Karpas-422 (cell line): ENCODE results near the gene SLBP. TPM values are rescaled to one million over a fixed set of nuclear protein-coding genes. Genes with fewer than 3 reads are reported as not detected.
A peak's percentile ranks its signal among the peaks of the same experiment; 100 is the strongest.

Experiments
- DNase-seq: peaks from one replicate; pipeline ENCODE4 v3.0.0-alpha.2; 2015
- H2AFZ ChIP-seq: fragments of 200-600 bp; sonication (generic); 2 replicates; pipeline ENCODE4 v1.6.1; 2014; ENCODE audit warnings: antibody characterized with exemption, low read length, mixed read lengths
- H3K27ac ChIP-seq: fragments of 200-600 bp; sonication (generic); 2 replicates; pipeline ENCODE4 v1.5.1; 2014; ENCODE audit warnings: mild to moderate bottlenecking, low read length, moderate library complexity
- H3K27me3 ChIP-seq: fragments of 200-600 bp; sonication (generic); 2 replicates; pipeline ENCODE4 v1.6.1; 2014; ENCODE audit warnings: low read length, mixed read lengths
- H3K36me3 ChIP-seq: fragments of 200-600 bp; sonication (generic); 2 replicates; pipeline ENCODE4 v1.6.1; 2014; ENCODE audit warnings: low read length, mixed read lengths; ENCODE audit not compliant: insufficient read depth
- H3K4me1 ChIP-seq: fragments of 200-600 bp; sonication (generic); 2 replicates; pipeline ENCODE4 v1.6.1; 2014; ENCODE audit warnings: mild to moderate bottlenecking, low read length, mixed read lengths
- H3K4me2 ChIP-seq: fragments of 200-600 bp; sonication (generic); 2 replicates; pipeline ENCODE4 v1.6.1; 2014; ENCODE audit warnings: low read length, low read depth, mild to moderate bottlenecking; ENCODE audit not compliant: poor library complexity, severe bottlenecking
- H3K4me3 ChIP-seq: fragments of 200-600 bp; sonication (generic); 2 replicates; pipeline ENCODE4 v1.5.1; 2014; ENCODE audit warnings: mild to moderate bottlenecking, antibody characterized with exemption, low read length, mixed read lengths
- H3K79me2 ChIP-seq: fragments of 200-600 bp; sonication (generic); 2 replicates; pipeline ENCODE4 v1.6.1; 2014; ENCODE audit warnings: mild to moderate bottlenecking, low read length, mixed read lengths
- H3K9ac ChIP-seq: fragments of 200-600 bp; sonication (generic); 2 replicates; pipeline ENCODE4 v1.6.0; 2014; ENCODE audit warnings: low read length
- H3K9me2 ChIP-seq: fragments of 200-600 bp; sonication (generic), shearing (Covaris generic); replicated peaks from 2 replicates; pipeline ENCODE4 v1.6.0; 2014; ENCODE audit warnings: mild to moderate bottlenecking, low read length, moderate library complexity; ENCODE audit not compliant: insufficient read depth
- H3K9me3 ChIP-seq: fragments of 300-700, 200-600 bp; sonication (generic); 2 replicates; pipeline ENCODE4 v1.6.1; 2014; ENCODE audit warnings: low read length, mixed read lengths
- H4K20me1 ChIP-seq: fragments of 200-600 bp; sonication (generic); 2 replicates; pipeline ENCODE4 v1.6.1; 2014; ENCODE audit warnings: mild to moderate bottlenecking, antibody characterized with exemption, low read length, low read depth; ENCODE audit not compliant: insufficient read depth
- total RNA-seq: library from RNA; depleted of rRNA; stranded (reverse); fragments of >200 nt; shearing (Covaris generic); gene quantifications from 2 replicates; pipeline ENCODE4 v1.2.3, GENCODE V29; 2014; ENCODE audit warnings: low replicate concordance

SLBP gene
- total RNA-seq, 1 experiment from 2014 or later, result 82.1 TPM

GRCh38 chr4:1715002-1715758 lies 3.1 kb upstream of the SLBP start:
- H3K9ac ChIP-seq, result peak overlapping the region; percentile 95
- DNase-seq, result no peak

GRCh38 chr4:1714303-1715001 lies 2.3 kb upstream of the SLBP start:
- peaks cover 9% of the 10 kb centered on the region for H3K36me3 ChIP-seq
- peak overlapping the region; percentile 95 for H3K9ac ChIP-seq
- peak; percentile 74 for DNase-seq
- H4K20me1 ChIP-seq, result peaks cover 60% of the 10 kb centered on the region
- peaks cover 62% of the 10 kb centered on the region for H3K4me1 ChIP-seq
- H3K27ac ChIP-seq, result peak overlapping the region; percentile 75
- peaks cover 86% of the 10 kb centered on the region for H3K79me2 ChIP-seq
- H3K27me3 ChIP-seq, result no peaks in the 10 kb centered on the region
- H3K4me3 ChIP-seq, result peak overlapping the region; percentile 92
- H3K9me3 ChIP-seq, result no peaks in the 10 kb centered on the region
- H3K4me2 ChIP-seq, result peak overlapping the region; percentile 77
- H3K9me2 ChIP-seq, result no peaks in the 10 kb centered on the region
- no peak overlapping the region for H2AFZ ChIP-seq

More at GRCh38 chr4:1715002-1715758, 3.1 kb upstream of the SLBP start:
- H3K27ac ChIP-seq, result peak overlapping the region; percentile 75
- no peaks in the 10 kb centered on the region for H3K9me3 ChIP-seq
- H3K27me3 ChIP-seq, result no peaks in the 10 kb centered on the region
- no peak overlapping the region for H2AFZ ChIP-seq
- peak overlapping the region; percentile 77 for H3K4me2 ChIP-seq
- H3K4me1 ChIP-seq, result peaks cover 63% of the 10 kb centered on the region
- no peaks in the 10 kb centered on the region for H3K9me2 ChIP-seq
- peaks cover 85% of the 10 kb centered on the region for H3K79me2 ChIP-seq
- H3K36me3 ChIP-seq, result peaks cover 4% of the 10 kb centered on the region
- H3K4me3 ChIP-seq, result peak overlapping the region; percentile 92
- peaks cover 55% of the 10 kb centered on the region for H4K20me1 ChIP-seq

GRCh38 chr4:1713003-1713851 lies 1.1 kb upstream of the SLBP start:
- H3K36me3 ChIP-seq, result peaks cover 21% of the 10 kb centered on the region
- H3K4me3 ChIP-seq, result peak overlapping the region; percentile 92

GRCh38 chr4:1711571-1712215 lies 426 bp downstream of the SLBP start:
- Histone ChIP-seq H3K79me2 (peaks cover 87% of the 10 kb centered on the region), H3K27me3 (no peaks in the 10 kb centered on the region), H3K27ac (peak overlapping the region; percentile 89), H3K36me3 (peaks cover 25% of the 10 kb centered on the region), H3K9ac (peak overlapping the region; percentile 95), H2AFZ (no peak overlapping the region), H3K4me1 (peaks cover 44% of the 10 kb centered on the region), H3K9me3 (no peaks in the 10 kb centered on the region), H3K9me2 (no peaks in the 10 kb centered on the region), H4K20me1 (peaks cover 58% of the 10 kb centered on the region), H3K4me3 (peak overlapping the region; percentile 92), H3K4me2 (peak overlapping the region; percentile 88)
- DNase-seq, result peak; percentile 72

More at GRCh38 chr4:1713003-1713851, 1.1 kb upstream of the SLBP start:
- H4K20me1 ChIP-seq, result peaks cover 62% of the 10 kb centered on the region
- H3K27ac ChIP-seq, result peak overlapping the region; percentile 75
- H3K9ac ChIP-seq, result peak overlapping the region; percentile 95
- peaks cover 90% of the 10 kb centered on the region for H3K79me2 ChIP-seq
- H3K27me3 ChIP-seq, result no peaks in the 10 kb centered on the region
- H3K4me2 ChIP-seq, result peak overlapping the region; percentile 77
- DNase-seq, result peak; percentile 68
- peak overlapping the region; percentile 4; the same call in 1 of the 2 replicates for H2AFZ ChIP-seq
- no peaks in the 10 kb centered on the region for H3K9me3 ChIP-seq
- H3K4me1 ChIP-seq, result peaks cover 49% of the 10 kb centered on the region
- H3K9me2 ChIP-seq, result no peaks in the 10 kb centered on the region

- H3K4me1 ChIP-seq, result peaks cover 38% of the 10 kb centered on the region
- H3K9me3 ChIP-seq, result no peaks in the 10 kb centered on the region
- no peak overlapping the region for H2AFZ ChIP-seq
- H3K9me2 ChIP-seq, result no peaks in the 10 kb centered on the region
- peaks cover 57% of the 10 kb centered on the region for H4K20me1 ChIP-seq
- H3K27ac ChIP-seq, result peak overlapping the region; percentile 89; the same call in 1 of the 2 replicates
- peak overlapping the region; percentile 95 for H3K9ac ChIP-seq
- peak overlapping the region; percentile 92 for H3K4me3 ChIP-seq
- peak overlapping the region; percentile 88 for H3K4me2 ChIP-seq
- H3K36me3 ChIP-seq, result peaks cover 31% of the 10 kb centered on the region
- no peaks in the 10 kb centered on the region for H3K27me3 ChIP-seq
- DNase-seq, result no peak
- peaks cover 87% of the 10 kb centered on the region for H3K79me2 ChIP-seq
These were observed 1.0 kb downstream of the SLBP start for GRCh38 chr4:1711055-1711570.

- Histone ChIP-seq H3K4me3 (no peak overlapping the region), H3K27ac (no peak overlapping the region), H3K36me3 (peaks cover 52% of the 10 kb centered on the region), H4K20me1 (peaks cover 61% of the 10 kb centered on the region), H3K9me2 (no peaks in the 10 kb centered on the region), H3K27me3 (no peaks in the 10 kb centered on the region), H3K9ac (no peak overlapping the region), H3K4me2 (no peak overlapping the region), H3K79me2 (peaks cover 87% of the 10 kb centered on the region), H3K9me3 (no peaks in the 10 kb centered on the region), H3K4me1 (peaks cover 13% of the 10 kb centered on the region), H2AFZ (no peak overlapping the region)
- no peak for DNase-seq
These were observed 3.5 kb downstream of the SLBP start for GRCh38 chr4:1708581-1708980.

- peaks cover 75% of the 10 kb centered on the region for H4K20me1 ChIP-seq
- peaks cover 93% of the 10 kb centered on the region for H3K79me2 ChIP-seq
- H3K4me1 ChIP-seq, result peaks cover 12% of the 10 kb centered on the region
- no peak overlapping the region for H3K27ac ChIP-seq
- H3K36me3 ChIP-seq, result peaks cover 70% of the 10 kb centered on the region
- H3K9me3 ChIP-seq, result no peaks in the 10 kb centered on the region
- no peak overlapping the region for H3K4me3 ChIP-seq
- no peak overlapping the region for H3K4me2 ChIP-seq
- H3K9ac ChIP-seq, result no peak overlapping the region
- no peak overlapping the region for H2AFZ ChIP-seq
- no peaks in the 10 kb centered on the region for H3K27me3 ChIP-seq
- no peaks in the 10 kb centered on the region for H3K9me2 ChIP-seq
- no peak for DNase-seq
These were observed 5.8 kb downstream of the SLBP start for GRCh38 chr4:1706358-1706757.
